Esophagus (tissue), 2 donors: ENCODE results near the gene DOCK2. TPM values are rescaled to one million over a fixed set of nuclear protein-coding genes. Genes with fewer than 3 reads are reported as not detected.

Experiments used
- H3K27ac ChIP-seq, 2 donors: one replicate each; pipeline ENCODE4 v1.5.1; 2013; ENCODE audit warnings: low read depth in 2 of 2, mild to moderate bottlenecking in 2 of 2, inconsistent platforms in 1 of 2, low read length in 1 of 2, moderate library complexity in 1 of 2
- H3K27me3 ChIP-seq, 2 donors: one replicate each; pipeline ENCODE4 v1.6.1; 2013; ENCODE audit warnings: low read length in 2 of 2, control low read depth in 1 of 2, mild to moderate bottlenecking in 1 of 2; ENCODE audit not compliant: insufficient read depth in 2 of 2, control insufficient read depth in 1 of 2
- H3K36me3 ChIP-seq, 2 donors: one replicate each; pipeline ENCODE4 v1.6.1; 2013; ENCODE audit warnings: low read length in 1 of 2; ENCODE audit not compliant: control insufficient read depth in 2 of 2, insufficient read depth in 2 of 2
- H3K4me1 ChIP-seq, 2 donors: one replicate each; pipeline ENCODE4 v1.6.1; 2013; ENCODE audit warnings: low read length in 1 of 2; ENCODE audit not compliant: control insufficient read depth in 2 of 2, insufficient read depth in 2 of 2
- H3K4me3 ChIP-seq, 2 donors: one replicate each; pipeline ENCODE4 v1.5.1; 2013; ENCODE audit warnings: low read length in 2 of 2, mild to moderate bottlenecking in 2 of 2, low read depth in 1 of 2, moderate library complexity in 1 of 2
- H3K9me3 ChIP-seq, 2 donors: one replicate each; pipeline ENCODE4 v1.6.1; 2013; ENCODE audit warnings: mild to moderate bottlenecking in 2 of 2, low read depth in 1 of 2, low read length in 1 of 2, moderate library complexity in 1 of 2; ENCODE audit not compliant: control insufficient read depth in 2 of 2, insufficient read depth in 1 of 2
- WGBS, 2 donors: extraction: QIAGEN DNeasy Blood & Tissue Kit; methylation state at CpG; one replicate each; pipeline ENCODE4 v1.1.7; 2013; 5-methylcytosine and 5-hydroxymethylcytosine counted together
- polyA plus RNA-seq, 2 donors: library from polyadenylated mRNA; stranded (reverse); fragments of 200-250 nt; gene quantifications; one replicate each; pipeline ENCODE4 v1.2.3, GENCODE V29; 2013
- donor health status: healthy with polysubstance abuse.
- donor health status: Bipolar disorder and iron deficiency.

DOCK2 gene
- polyA plus RNA-seq, 2 donors: 0.86 to 1.2 TPM

GRCh38 chr5:169913479-169913878 lies 276.4 kb downstream of the DOCK2 start:
- Histone ChIP-seq H3K9me3 (no peaks in the 10 kb centered on the region), H3K4me1 (peaks cover 0 to 4% of the 10 kb centered on the region in 2 donors), H3K36me3 (no peaks in the 10 kb centered on the region), H3K27me3 (no peaks in the 10 kb centered on the region), H3K4me3 (no peak overlapping the region), H3K27ac (no peak overlapping the region)
- whole genome bisulfite sequencing, 2 donors: 72 to 81% methylated on average over 2 of the region's 2 CpGs

GRCh38 chr5:169914766-169915165 lies 277.7 kb downstream of the DOCK2 start:
- H3K27ac ChIP-seq: no peak overlapping the region
- 51 to 56% methylated on average over 2 of the region's 2 CpGs for WGBS, 2 donors
- no peaks in the 10 kb centered on the region for H3K27me3 ChIP-seq
- H3K4me1 ChIP-seq: peaks cover 0 to 4% of the 10 kb centered on the region in 2 donors
- H3K36me3 ChIP-seq: no peaks in the 10 kb centered on the region
- H3K9me3 ChIP-seq: no peaks in the 10 kb centered on the region
- H3K4me3 ChIP-seq: no peak overlapping the region

GRCh38 chr5:169917500-169917899 lies 280.4 kb downstream of the DOCK2 start:
- WGBS, 2 donors: 82 to 88% methylated on average over 2 of the region's 2 CpGs
- no peak overlapping the region for H3K27ac ChIP-seq
- H3K4me1 ChIP-seq: peaks cover 0 to 4% of the 10 kb centered on the region in 2 donors
- H3K4me3 ChIP-seq: no peak overlapping the region
- no peaks in the 10 kb centered on the region for H3K9me3 ChIP-seq
- no peaks in the 10 kb centered on the region for H3K36me3 ChIP-seq
- H3K27me3 ChIP-seq: no peaks in the 10 kb centered on the region

GRCh38 chr5:169918228-169918627 lies 281.2 kb downstream of the DOCK2 start:
- Histone ChIP-seq H3K4me3 (no peak overlapping the region), H3K4me1 (peaks cover 0 to 4% of the 10 kb centered on the region in 2 donors), H3K27me3 (no peaks in the 10 kb centered on the region), H3K9me3 (no peaks in the 10 kb centered on the region), H3K27ac (no peak overlapping the region), H3K36me3 (no peaks in the 10 kb centered on the region)
- 81 to 83% methylated on average over 2 of the region's 2 CpGs for WGBS, 2 donors

GRCh38 chr5:169920474-169920873 lies 283.4 kb downstream of the DOCK2 start:
- Histone ChIP-seq H3K36me3 (no peaks in the 10 kb centered on the region), H3K4me1 (no peaks in the 10 kb centered on the region), H3K4me3 (no peak overlapping the region), H3K27me3 (no peaks in the 10 kb centered on the region), H3K9me3 (no peaks in the 10 kb centered on the region), H3K27ac (no peak overlapping the region)
- WGBS, 2 donors: 58 to 65% methylated on average over 3 of the region's 3 CpGs

DNA sequence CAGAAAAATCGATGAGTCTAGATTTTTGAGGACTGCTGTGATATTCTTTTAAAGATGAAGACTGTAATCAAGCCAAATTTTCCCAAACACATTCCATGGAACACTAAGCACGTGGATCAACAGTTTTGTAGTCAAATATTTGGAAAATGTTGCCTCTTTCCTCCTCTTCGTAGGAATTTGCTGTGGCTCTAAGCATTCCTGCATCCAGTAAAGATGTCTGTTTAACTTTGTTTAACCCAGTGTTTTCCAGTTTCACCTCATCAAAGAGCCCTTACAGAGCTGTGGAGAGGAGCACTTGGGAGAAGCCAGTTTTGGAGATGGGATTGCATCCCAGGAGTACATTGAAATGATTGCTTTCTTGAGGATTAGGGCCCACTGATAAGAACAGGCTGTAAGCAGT lies 284.3 kb downstream of the DOCK2 start:
- H3K27me3 ChIP-seq: no peaks in the 10 kb centered on the region
- WGBS, 2 donors: 52 to 59% methylated on average over 3 of the region's 3 CpGs
- H3K4me1 ChIP-seq: no peaks in the 10 kb centered on the region
- peaks cover 0 to 2% of the 10 kb centered on the region in 2 donors for H3K9me3 ChIP-seq
- H3K36me3 ChIP-seq: no peaks in the 10 kb centered on the region
- no peak overlapping the region for H3K4me3 ChIP-seq
- H3K27ac ChIP-seq: no peak overlapping the region

DNA sequence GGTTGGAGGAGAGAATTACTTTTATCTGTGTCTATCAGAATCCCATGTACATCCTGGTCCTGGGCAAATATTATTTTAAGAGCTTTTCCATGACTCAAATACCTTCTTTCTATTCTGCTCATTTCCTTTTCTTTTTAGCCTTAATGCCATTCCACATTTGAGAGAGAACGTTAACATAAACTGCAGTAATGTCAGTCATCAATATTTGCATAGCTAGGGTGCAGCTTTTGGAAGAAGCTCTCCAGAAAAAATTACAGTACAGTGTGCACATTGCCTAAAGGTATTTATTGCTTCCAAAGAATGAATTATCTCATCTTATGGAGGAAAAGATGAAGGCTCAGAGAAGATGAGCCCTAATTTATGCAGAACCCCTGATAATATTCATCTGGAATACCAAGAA lies 284.9 kb downstream of the DOCK2 start:
- WGBS, 2 donors: 31 to 39% methylated on average over 1 of the region's 1 CpG

GRCh38 chr5:169922474-169922873 lies 285.4 kb downstream of the DOCK2 start:
- Histone ChIP-seq H3K9me3 (peaks cover 0 to 2% of the 10 kb centered on the region in 2 donors), H3K4me3 (no peak overlapping the region), H3K4me1 (no peaks in the 10 kb centered on the region), H3K27ac (no peak overlapping the region), H3K36me3 (no peaks in the 10 kb centered on the region), H3K27me3 (no peaks in the 10 kb centered on the region)
- WGBS, 2 donors: 93 to 94% methylated on average over 1 of the region's 1 CpG

More for the DNA sequence above, 284.9 kb downstream of the DOCK2 start:
- Histone ChIP-seq H3K4me1 (no peaks in the 10 kb centered on the region), H3K27me3 (no peaks in the 10 kb centered on the region), H3K9me3 (peaks cover 0 to 2% of the 10 kb centered on the region in 2 donors), H3K4me3 (no peak overlapping the region), H3K36me3 (no peaks in the 10 kb centered on the region), H3K27ac (no peak overlapping the region)

- Histone ChIP-seq H3K27ac (no peak overlapping the region), H3K27me3 (no peaks in the 10 kb centered on the region), H3K4me1 (no peaks in the 10 kb centered on the region), H3K9me3 (peaks cover 0 to 2% of the 10 kb centered on the region in 2 donors), H3K4me3 (no peak overlapping the region), H3K36me3 (no peaks in the 10 kb centered on the region)
- 38 to 77% methylated on average over 1 of the region's 1 CpG for WGBS, 2 donors
These were observed 286.9 kb downstream of the DOCK2 start for GRCh38 chr5:169923988-169924387.

DNA sequence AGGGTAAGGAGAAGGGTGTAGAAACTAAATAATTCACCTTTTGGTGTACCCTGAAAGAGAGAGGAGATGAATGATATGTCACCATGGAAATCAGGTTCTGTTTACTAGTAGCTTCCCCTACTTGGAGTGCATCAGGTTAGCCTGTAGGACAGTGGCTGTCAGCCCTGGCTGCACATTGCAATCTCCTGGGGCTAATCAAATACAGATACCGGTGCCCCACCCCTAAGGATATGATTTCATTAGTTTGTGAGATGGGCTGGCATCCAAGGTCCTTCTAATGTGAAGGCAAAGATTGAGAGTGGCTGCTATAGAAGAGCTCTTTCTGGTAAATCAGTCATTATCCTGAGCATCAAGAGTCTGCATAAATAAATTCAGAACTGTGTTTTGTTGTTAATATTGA lies 296.1 kb downstream of the DOCK2 start:
- WGBS, 2 donors: 36 to 43% methylated on average over 1 of the region's 1 CpG

More for the DNA sequence above, 296.1 kb downstream of the DOCK2 start:
- no peaks in the 10 kb centered on the region for H3K36me3 ChIP-seq
- no peaks in the 10 kb centered on the region for H3K9me3 ChIP-seq
- no peak overlapping the region for H3K4me3 ChIP-seq
- no peaks in the 10 kb centered on the region for H3K4me1 ChIP-seq
- H3K27me3 ChIP-seq: no peaks in the 10 kb centered on the region
- H3K27ac ChIP-seq: no peak overlapping the region
